NCI-H2081 treated with DMSO at 0.1 percent for 48 hours (cell line): ENCODE measurements around the gene CALML3.
"Not testable (repeated sequence)": the region's sequence is repeated elsewhere in the genome, so short reads cannot be mapped to it uniquely, and the experiment has no call there.

Source experiments
- DNase-seq: peaks from one replicate; lab custom pipeline; 2025; lab: John Stamatoyannopoulos, UW

Gene CALML3

DNA sequence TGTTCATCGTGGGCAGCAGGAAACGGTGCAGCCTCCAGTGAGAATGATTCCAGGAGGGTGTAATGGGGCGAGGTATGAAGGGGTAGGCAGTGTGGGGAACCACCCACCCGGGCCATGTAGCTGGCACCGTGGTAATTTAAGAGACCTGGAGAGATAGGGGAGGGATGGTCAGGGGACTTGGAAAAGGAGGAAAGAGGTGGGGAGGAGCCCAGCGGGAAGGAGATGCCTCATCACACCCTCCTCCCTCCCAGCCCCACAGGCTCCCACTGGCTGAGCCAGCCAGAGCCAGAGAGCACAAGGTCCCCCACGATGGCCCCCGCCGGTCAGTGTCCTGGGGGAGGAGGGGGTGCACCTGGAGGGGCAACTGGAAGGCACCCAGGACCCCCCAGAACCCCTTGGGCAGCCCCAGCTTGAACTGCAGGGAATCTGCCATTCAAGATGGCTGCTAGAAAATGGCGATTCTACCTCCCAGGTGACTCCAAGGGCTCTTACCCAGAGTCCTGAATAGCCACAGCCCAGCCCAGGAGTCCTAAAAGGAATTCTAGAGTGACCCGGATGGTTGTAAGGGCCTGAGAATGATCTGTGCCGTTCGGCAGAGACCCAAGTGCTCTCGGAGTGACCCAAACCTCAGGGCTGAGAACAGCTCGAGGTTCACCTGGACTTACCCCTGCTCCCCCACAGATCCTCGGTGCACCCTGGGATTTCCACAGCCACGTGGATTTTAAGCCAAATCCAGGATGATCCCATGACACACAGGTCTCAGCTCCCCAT, 28.8 kb downstream of the CALML3 start:
- no peak for DNase-seq

DNA sequence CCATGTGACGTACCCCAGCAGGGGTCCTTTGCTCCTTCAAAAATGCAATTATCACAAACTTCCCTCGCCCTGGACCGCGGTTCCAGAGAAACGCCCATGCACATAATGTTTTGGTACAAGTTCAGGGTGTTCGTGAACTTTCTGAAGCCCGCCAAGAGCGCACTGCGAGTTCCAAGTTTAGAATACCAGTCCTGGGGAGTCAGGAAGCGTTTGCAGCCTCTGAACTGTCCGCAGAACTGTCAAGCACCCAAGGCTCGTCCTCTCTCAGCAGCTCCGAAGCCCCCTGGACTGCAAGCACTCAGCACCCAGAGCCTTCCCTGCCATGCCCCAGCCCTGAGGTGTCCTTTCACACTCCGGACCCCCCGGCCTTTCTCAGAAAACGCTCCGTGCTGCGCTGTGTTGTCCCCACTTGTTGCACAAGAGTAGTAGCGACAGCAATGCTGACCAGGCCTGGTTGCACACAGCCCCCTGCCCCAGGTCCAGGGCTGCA, 30.3 kb downstream of the CALML3 start:
- DNase-seq = no peak

DNA sequence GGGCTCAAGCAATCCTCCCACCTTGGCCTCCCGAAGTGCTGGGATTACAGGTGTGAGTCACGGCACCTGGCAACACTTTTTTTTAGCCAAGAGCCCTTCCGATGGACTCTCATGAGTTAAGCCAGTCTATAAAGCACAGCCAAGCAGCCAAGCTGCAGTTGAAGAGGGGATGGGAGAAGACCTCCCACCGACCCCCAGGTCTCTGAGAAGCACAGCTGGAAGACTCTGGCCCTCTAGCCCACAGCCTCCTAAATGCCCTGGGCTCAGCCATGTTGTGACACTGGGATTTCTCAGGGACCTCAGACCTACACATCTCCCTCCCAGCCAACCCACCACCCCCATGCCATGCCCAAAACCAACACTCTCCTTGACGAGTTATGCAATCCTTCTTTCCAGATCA, 31.1 kb downstream of the CALML3 start:
- no peak for DNase-seq

DNA sequence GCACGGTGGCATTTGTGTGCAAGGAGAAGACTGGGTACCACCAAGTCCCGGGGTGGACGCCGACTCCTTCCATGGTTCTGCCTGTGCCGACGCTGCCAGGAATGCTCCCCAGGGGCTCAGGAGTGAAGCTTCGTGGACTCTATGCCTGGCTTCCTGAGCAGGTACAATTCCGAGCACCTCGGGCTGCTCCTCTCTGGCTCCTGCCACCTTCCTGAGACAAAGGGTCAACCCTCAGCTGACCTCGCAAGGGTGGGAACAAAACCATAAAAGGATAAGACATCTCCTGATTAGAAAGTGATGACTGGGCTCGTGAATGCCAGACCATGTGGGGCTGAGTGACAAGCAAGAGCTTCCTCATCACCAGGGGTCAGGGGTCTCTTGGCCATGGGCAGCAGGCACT, 31.8 kb downstream of the CALML3 start:
- no peak for DNase-seq

DNA sequence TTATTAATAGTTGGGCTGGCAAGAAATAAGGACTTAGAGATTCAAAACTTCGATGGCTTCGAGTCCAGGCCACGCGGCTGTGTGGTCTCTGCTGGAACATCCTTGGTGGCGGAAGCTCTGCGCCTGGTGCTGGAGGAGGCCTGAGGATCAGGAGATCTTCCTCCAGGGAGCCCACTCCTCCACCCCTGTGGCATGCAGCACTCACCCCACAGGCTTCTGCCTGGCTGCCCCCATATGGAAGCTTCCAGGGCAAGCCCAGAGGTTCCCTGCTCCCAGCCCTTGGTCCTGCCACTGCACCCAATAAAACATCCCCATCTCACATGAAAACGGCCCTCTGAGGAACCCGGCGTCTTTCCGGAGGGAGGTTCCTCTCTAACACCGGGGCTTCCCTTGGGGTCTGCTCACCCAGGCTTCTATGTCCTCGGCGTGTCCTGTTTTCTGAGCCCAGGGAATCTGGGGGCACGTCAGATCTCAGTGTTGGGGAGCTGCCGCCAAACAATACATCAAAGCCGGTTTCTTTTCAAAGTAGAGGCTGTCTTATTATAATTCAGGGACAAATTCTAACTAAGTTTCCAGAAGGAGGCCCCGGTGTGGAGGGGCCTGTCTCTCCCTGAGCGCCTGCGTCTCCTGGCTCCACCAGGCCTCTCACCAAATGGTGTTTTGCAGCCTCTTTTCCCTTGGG, 32.4 kb downstream of the CALML3 start:
- DNase-seq = no peak

- DNase-seq = no peak
These were observed 33.3 kb downstream of the CALML3 start for GRCh38 chr10:5557799-5558771.

GRCh38 chr10:5559022-5559421, 34.3 kb downstream of the CALML3 start:
- not testable (repeated sequence) for DNase-seq

GRCh38 chr10:5559642-5560141, 34.9 kb downstream of the CALML3 start:
- DNase-seq = no peak

DNA sequence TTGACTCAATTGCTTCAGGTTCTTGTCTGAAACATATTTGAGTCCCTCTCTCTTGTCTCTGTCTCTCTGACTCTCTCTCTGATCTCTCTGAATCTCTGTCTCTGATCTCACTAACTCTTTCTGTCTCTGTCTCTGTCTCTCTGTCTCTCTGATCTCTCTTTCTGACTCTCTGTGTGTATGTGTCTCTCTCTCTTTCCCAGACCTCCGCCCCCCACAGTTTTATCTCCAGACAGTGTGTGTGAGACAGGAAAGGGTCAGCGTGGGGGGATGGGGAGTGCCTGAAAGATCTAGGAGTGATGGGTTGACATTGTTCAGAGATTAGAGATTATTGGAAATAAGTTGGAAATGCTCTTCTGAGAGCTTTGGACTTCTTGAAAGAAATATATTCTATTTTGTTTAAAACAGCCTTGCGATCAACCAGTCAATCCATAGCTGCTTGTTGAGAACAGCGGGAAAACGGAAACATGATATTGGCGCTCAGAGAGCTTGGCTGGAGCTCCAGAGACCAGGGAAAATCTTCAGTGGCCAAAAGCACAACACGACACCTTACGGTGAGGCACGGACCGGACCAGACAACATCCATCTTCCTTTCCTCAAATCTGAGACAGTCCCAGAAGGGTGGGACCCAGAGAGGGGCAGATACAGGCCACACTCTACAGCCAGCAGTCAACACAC, 35.5 kb downstream of the CALML3 start:
- no peak for DNase-seq

GRCh38 chr10:5560817-5561703, 36.3 kb downstream of the CALML3 start:
- no peak for DNase-seq

GRCh38 chr10:5561704-5562645, 37.2 kb downstream of the CALML3 start:
- DNase-seq = no peak

GRCh38 chr10:5563321-5563961, 38.7 kb downstream of the CALML3 start:
- DNase-seq = no peak

DNA sequence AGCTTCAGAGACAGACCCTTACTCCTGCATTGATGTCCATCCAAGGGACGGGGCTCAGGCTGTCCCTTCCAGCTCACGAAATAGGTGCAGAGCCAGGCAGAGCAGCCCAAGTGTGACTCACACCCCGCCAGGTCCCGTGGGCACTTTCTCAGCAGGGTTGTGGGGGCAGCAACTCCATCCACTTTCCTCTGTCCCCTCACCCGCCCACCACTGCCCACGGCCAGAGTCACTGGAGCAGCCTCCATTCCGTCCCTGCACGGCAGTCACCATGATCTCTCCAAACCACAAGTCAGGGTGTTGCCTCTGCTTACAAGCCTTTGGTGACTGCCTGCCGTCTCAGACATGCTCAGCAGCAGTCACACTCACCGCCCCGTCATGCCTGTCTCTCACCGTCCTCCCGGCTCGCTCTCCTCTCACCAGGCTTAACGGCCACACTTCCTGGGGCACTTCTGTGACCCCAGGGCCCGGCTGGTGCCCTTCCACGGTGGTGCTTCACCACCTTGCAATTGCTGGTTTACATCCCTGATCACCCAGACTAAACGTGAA, 39.3 kb downstream of the CALML3 start:
- no peak for DNase-seq

GRCh38 chr10:5564537-5565204, 39.9 kb downstream of the CALML3 start:
- no peak for DNase-seq

DNA sequence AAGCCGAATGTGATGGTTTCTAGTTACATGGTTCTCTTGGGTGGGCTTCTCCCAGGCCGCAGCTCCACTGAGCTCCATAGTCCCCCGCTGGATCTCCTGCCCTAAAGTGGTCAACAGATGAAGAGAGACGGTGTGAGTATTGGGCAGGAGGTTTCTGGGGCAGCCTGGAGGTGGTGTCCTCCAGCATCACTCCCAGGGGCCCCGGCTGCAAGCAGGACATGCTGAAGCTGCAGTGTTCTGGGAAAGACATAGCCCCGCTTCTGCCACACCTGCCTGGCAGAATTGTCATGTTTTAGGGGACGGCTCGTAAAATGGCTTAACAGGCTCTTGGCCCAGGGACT, 40.4 kb downstream of the CALML3 start:
- no peak for DNase-seq

DNA sequence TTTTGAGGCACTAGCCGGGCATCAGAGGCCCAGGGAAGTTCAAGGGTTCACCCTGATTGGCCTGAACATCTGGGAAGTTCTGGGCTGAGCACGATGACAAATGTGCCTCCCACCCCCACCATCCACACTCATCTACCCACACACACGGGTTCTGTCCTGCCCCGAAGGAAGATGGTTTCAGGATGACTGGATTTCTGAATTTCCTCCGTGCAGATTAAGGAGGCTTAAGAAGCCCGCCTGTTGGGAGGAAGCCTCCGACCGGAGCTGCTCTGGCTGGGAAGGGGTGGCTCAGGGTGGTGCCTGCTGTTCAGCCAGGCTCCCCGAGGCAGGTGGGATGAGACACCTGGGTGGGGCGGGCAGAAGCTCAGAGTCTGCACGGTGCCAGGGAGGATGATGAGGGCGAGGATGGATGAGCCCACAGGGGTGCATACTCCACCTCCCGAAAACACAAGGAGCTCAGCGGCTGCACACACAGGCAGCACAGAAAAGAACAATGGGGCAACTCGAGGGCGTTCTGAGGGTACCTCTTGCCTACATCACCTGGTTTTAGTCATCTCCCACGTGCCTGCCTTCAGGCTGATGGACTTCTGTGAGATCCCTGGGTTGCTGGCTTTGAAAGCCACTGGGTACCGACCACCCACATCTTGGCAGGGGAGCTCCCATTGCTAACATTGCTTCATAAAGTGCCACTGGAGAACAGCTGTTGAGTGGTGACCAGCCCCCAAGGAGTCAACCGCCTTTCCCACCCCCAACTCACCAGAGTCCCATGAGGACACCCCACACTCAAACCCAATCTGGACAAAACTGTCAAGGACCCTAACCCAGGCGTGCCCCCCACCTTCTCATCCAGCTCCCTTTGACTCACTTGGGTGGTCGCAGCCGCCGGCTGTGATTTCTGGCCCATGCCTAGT, 41.2 kb downstream of the CALML3 start:
- DNase-seq = no peak

GRCh38 chr10:5566614-5567013, 41.9 kb downstream of the CALML3 start:
- DNase-seq = no peak
